Activated B cell treated with CpG ODN at 0.5 μM for 24 hours (primary cell): ENCODE measurements around the gene SUPT20H. TPM values are rescaled to one million over a fixed set of nuclear protein-coding genes. Genes with fewer than 3 reads are reported as not detected.

Experiments
- ATAC-seq: fragments of 200-7000 bp; cut with Tn5 transposase; one replicate; pipeline ENCODE4 v1.10.0; 2021; ENCODE audit warnings: low read depth, mild to moderate bottlenecking, moderate library complexity
- CTCF ChIA-PET: fragments of 350-600 bp; sonication (Branson Sonifier 250); formaldehyde crosslinking; loops from one replicate; lab custom pipeline; 2021; ENCODE audit warnings: antibody characterized with exemption; lab: Charles Lee
- POLR2A ChIA-PET: fragments of 350-600 bp; sonication (Branson Sonifier 250); formaldehyde crosslinking; loops from one replicate; lab custom pipeline; 2021; ENCODE audit warnings: antibody characterized with exemption; lab: Charles Lee
- DNase-seq: peaks from one replicate; pipeline ENCODE4 v3.0.0; 2022
- H3K27ac Mint-ChIP-seq: one replicate; pipeline ENCODE4 v1.8.0; 2020; ENCODE audit warnings: mixed read lengths
- H3K27me3 Mint-ChIP-seq: one replicate; pipeline ENCODE4 v1.8.0; 2021; ENCODE audit warnings: mixed read lengths
- H3K36me3 Mint-ChIP-seq: one replicate; pipeline ENCODE4 v1.8.0; 2021; ENCODE audit warnings: low read depth, mixed read lengths
- H3K4me1 Mint-ChIP-seq: one replicate; pipeline ENCODE4 v1.8.0; 2021; ENCODE audit warnings: mixed read lengths
- H3K4me3 Mint-ChIP-seq: one replicate; pipeline ENCODE4 v1.8.0; 2020; ENCODE audit warnings: mild to moderate bottlenecking, mixed read lengths
- H3K9me3 Mint-ChIP-seq: one replicate; pipeline ENCODE4 v1.8.0; 2020; ENCODE audit warnings: mixed read lengths
- intact Hi-C: fragments of 100-400 bp; cut with micrococcal nuclease; formaldehyde crosslinking; loops from one replicate; pipeline ENCODE4 v1.15.1; 2024
- total RNA-seq: library from RNA; stranded (reverse); gene quantifications from 2 replicates; pipeline ENCODE4 v1.2.3, GENCODE V29; 2022
- TF ChIP-seq, protein P1 (sequence below): fragments of 200-600 bp; IDR thresholded peaks from one replicate; pipeline ENCODE4 v1.8.0; 2022; ENCODE audit warnings: antibody characterized with exemption, mild to moderate bottlenecking

SUPT20H gene
- total RNA-seq, 1 donor from 2014 or later: 66.6 TPM

DNA sequence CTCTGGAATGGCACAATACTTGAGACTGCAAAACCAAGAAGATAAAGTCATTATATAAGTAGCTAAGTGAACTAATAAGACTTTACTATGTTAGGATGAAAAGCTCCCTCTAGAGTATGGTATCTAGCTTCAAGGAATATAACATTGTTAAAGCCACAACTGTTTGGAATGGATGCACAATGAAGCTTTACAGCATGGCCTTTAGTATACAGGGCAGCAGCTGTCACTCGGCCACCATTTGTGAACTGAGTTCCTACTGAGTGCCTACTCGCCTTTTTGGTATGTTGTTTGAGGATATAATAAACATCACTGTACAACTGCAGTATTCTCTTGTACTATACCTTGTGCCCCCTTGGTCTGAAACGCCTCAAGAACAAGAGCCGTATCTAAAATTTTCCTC, 67.1 kb downstream of the SUPT20H start:
- Mint-ChIP-seq H3K4me3 (no peak overlapping the region), H3K4me1 (peaks cover 9% of the 10 kb centered on the region), H3K27me3 (no peaks in the 10 kb centered on the region), H3K36me3 (peaks cover 84% of the 10 kb centered on the region), H3K27ac (no peak overlapping the region), H3K9me3 (no peaks in the 10 kb centered on the region)
- DNase-seq: no peak
- TF ChIP-seq, protein P1, sequence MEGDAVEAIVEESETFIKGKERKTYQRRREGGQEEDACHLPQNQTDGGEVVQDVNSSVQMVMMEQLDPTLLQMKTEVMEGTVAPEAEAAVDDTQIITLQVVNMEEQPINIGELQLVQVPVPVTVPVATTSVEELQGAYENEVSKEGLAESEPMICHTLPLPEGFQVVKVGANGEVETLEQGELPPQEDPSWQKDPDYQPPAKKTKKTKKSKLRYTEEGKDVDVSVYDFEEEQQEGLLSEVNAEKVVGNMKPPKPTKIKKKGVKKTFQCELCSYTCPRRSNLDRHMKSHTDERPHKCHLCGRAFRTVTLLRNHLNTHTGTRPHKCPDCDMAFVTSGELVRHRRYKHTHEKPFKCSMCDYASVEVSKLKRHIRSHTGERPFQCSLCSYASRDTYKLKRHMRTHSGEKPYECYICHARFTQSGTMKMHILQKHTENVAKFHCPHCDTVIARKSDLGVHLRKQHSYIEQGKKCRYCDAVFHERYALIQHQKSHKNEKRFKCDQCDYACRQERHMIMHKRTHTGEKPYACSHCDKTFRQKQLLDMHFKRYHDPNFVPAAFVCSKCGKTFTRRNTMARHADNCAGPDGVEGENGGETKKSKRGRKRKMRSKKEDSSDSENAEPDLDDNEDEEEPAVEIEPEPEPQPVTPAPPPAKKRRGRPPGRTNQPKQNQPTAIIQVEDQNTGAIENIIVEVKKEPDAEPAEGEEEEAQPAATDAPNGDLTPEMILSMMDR: no peak
- POLR2A ChIA-PET: interaction anchor here (0.9 kb wide), 1 partner anchor 8 kb away, joined by 4 read pairs; the partner anchor contains the start of gene EXOSC8
- no peak for ATAC-seq
- intact Hi-C loops: no loop called here
- CTCF ChIA-PET: interaction anchor here (1.6 kb wide), 1 partner anchor 11 kb away, joined by 4 read pairs; no protein-coding TSS in a partner anchor

GRCh38 chr13:36986462-36987240, 72.8 kb downstream of the SUPT20H start:
- TF ChIP-seq, protein P1: no peak
- intact Hi-C loops: no loop called here
- no peak overlapping the region for H3K27ac Mint-ChIP-seq
- no peak for DNase-seq
- peaks cover 87% of the 10 kb centered on the region for H3K36me3 Mint-ChIP-seq
- H3K4me3 Mint-ChIP-seq: no peak overlapping the region
- POLR2A ChIA-PET: interaction anchor here (0.6 kb wide), 1 partner anchor 13 kb away, joined by 7 read pairs; the partner anchor contains the start of gene ALG5
- H3K27me3 Mint-ChIP-seq: no peaks in the 10 kb centered on the region
- CTCF ChIA-PET: no interaction called here
- no peaks in the 10 kb centered on the region for H3K4me1 Mint-ChIP-seq
- no peak for ATAC-seq
- no peaks in the 10 kb centered on the region for H3K9me3 Mint-ChIP-seq

DNA sequence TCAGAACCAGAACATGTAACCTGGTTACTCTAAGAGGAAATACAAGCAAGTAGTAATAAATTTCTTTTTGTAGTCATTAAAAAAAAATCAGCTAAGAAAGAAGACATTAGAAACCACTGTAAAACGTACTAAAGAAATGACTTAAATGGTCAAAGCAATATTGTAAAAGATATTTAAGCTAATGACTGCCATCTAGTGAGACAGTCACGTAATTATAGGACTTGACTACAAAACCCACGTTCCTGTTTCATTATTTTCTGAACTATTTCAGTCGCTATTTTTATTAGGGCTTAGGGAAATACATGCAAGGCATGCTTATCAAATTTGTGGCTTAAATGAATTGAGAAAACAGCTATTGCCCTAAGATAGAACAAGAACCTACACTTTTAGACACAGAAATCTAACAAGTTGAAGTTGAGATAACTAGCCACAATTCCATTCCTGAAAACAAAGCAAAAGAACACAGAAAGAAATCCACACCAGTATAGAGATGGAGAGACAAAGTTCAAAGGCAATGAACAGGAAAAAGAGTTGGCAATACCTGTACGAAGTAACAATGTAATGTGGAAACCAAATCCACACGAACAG, 78.2 kb downstream of the SUPT20H start:
- Mint-ChIP-seq H3K36me3 (peaks cover 50% of the 10 kb centered on the region), H3K27me3 (no peaks in the 10 kb centered on the region), H3K9me3 (no peaks in the 10 kb centered on the region), H3K4me1 (no peaks in the 10 kb centered on the region), H3K27ac (no peak overlapping the region), H3K4me3 (no peak overlapping the region)
- intact Hi-C loops: loop anchor here (1.0 to 5.0 kb wide), 6 partner anchors 123 to 698 kb away; partner anchors contain the start of gene SPART
- ATAC-seq (peak; percentile 34), DNase-seq (no peak)
- TF ChIP-seq, protein P1: no peak
- CTCF ChIA-PET: interaction anchor here (0.5 to 2.9 kb wide), 10 partner anchors 10 to 698 kb away, joined by 3 to 30 read pairs (median 5); no protein-coding TSS in a partner anchor
- POLR2A ChIA-PET: interaction anchor here (0.7 kb wide), 1 partner anchor 19 kb away, joined by 5 read pairs; no protein-coding TSS in a partner anchor

- Mint-ChIP-seq H3K9me3 (no peaks in the 10 kb centered on the region), H3K27me3 (no peaks in the 10 kb centered on the region), H3K27ac (no peak overlapping the region), H3K4me3 (no peak overlapping the region), H3K4me1 (no peaks in the 10 kb centered on the region), H3K36me3 (peaks cover 48% of the 10 kb centered on the region)
- intact Hi-C loops: loop anchor here (2.0 to 5.0 kb wide), 3 partner anchors 165 to 632 kb away; partner anchors contain the start of gene SPART
- ChIA-PET POLR2A (no interaction called here), CTCF (interaction anchor here (1.3 kb wide), 1 partner anchor 165 kb away, joined by 4 read pairs; no protein-coding TSS in a partner anchor)
- DNase-seq (no peak), ATAC-seq (no peak)
- TF ChIP-seq, protein P1: no peak
Measured at GRCh38 chr13:36979361-36980050, 80.0 kb downstream of the SUPT20H start.
